Cerebellar cortex (tissue), 1 donor: ENCODE data around the gene GLIPR1L1.

Experiments used
- DNase-seq: peaks from one replicate; pipeline ENCODE4 v3.0.0-alpha.2; 2015; ENCODE audit warnings: low spot score

GLIPR1L1 gene

DNA sequence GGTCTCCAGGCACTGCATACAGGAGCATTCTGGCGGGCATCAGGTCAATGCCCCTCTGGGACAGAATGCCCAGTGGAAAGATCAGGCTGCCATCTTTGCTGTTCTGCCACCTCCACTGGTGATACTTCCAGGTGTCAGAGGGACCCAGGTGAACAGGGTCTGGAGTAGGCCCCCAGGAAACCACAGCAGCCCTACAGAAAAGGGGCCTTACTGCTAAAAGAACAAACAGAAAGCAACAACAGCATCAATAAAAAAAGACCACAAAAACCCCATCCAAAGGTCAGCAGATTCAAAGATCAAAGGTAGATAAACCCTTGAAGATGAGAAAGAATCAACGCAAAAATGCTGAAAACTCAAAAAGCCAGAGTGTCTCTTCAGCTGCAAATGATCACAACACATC lies 15.9 kb downstream of the GLIPR1L1 start:
- DNase-seq = no peak

DNA sequence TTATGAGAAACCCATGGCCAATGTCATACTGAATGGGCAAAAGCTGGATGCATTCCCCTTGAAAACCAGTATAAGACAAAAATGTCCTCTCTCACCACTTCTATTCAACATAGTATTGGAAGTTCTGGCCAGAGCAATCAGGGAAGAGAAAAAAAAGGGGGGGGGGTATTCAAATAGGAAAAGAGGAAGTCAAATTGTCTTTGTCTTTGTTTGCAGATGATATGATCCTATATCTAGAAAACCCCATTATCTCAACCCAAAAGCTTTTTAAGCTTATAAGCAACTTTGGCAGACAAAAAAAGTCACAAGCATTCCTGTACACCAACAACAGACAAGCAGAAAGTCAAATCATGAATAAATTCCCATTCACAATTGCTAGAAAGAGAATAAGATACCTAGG lies 19.5 kb downstream of the GLIPR1L1 start:
- no peak for DNase-seq

DNA sequence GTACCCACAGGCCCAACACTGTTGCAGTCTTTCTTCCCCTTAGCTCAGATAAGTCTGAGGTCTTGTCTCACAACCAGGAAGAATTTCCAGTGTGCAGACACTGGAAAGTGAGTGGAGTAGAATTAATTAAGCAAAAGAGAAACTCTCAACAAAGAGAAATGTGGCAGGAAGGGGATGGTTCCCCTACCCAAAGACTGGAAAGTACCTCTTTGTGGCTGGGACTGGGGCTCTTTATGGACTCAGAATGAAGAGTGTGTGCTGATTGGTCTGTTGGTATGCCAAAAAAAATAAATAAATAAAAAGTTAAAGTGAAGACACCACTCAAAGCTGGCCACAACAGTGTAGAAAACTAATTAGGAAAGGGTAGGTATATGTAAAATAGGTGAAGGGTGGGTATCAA lies 26.4 kb downstream of the GLIPR1L1 start:
- DNase-seq = no peak

DNA sequence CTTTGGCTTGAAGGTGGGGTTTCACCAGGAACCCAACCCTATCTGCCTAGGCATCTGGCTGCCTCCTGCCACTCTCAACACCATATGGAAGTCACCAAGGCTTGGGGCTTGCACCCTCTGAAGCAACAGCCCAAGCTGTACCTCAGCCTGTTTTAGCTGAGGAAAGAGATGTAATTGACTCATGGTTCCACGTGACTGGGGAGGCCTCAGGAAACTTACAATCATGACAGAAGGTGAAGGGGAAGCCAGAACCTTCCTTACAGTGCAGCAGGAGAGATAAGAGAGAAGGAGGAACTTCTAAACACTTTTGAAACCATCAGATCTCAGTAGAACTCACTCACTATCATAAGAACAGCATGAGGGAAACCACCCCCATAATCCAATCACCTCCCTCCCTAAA lies 26.9 kb downstream of the GLIPR1L1 start:
- DNase-seq = no peak

DNA sequence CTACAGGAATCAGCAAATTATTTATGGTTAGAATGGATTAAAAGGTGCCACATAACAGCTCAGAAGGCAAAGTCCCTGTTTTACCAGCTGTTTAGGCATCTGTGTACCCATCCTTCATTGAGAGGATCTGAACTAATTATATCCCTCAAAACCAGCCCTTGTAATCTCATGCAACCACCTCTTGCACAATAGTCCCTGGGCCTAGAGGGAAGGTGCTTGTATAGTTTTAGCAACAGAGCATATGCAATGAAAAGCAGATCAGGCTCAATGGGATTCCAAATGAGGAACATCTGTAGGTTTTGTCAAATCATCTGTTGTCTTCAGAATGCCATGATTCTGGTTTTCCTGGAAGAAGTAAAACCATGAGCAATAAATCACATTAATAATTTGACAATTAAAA lies 30.4 kb downstream of the GLIPR1L1 start:
- no peak for DNase-seq

DNA sequence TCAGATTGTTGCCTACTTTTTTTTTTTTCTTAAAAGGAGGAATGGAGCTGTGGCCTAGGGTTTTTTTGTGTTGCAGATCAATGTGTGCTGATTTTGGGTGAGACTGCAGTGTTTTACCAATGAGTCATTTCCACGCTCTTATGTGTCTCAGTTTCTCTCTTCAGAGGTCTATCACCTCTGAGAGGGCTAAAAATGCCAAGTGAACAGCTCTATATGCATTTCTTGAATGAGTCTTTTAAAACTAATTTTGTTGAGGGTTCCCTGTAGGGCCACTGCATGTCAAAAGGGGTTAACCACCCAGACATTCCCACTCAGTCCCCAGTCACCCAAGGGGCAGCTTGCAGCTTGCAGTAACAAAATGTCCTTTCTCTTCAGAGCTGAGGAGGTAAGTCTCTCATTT lies 32.2 kb downstream of the GLIPR1L1 start:
- DNase-seq = no peak

- no peak for DNase-seq
These were observed 40.5 kb downstream of the GLIPR1L1 start for GRCh38 chr12:75374971-75375370.

GRCh38 chr12:75378354-75378753 lies 43.9 kb downstream of the GLIPR1L1 start:
- DNase-seq = no peak

- peak; percentile 63 for DNase-seq
These were observed 54.6 kb downstream of the GLIPR1L1 start for GRCh38 chr12:75389061-75389460.

DNA sequence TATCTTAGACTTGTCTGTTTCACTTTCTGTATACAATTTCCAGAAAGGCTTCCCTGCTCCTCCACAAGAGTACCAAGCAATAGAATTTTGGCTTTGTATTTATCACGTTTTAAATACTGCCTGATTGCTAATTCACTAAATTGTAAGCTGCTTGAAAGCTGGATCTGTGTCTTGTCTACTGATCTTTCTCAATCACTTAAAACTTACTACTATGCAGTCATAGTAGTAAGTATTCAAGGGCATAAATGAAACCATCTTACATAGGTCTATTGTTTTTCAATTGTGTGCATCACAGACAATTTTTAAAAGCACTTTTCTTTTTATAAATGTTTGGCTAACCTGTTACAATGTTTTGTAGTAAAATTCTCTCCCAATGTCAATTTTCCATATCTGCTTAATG lies 55.2 kb downstream of the GLIPR1L1 start:
- peak; percentile 58 for DNase-seq

DNA sequence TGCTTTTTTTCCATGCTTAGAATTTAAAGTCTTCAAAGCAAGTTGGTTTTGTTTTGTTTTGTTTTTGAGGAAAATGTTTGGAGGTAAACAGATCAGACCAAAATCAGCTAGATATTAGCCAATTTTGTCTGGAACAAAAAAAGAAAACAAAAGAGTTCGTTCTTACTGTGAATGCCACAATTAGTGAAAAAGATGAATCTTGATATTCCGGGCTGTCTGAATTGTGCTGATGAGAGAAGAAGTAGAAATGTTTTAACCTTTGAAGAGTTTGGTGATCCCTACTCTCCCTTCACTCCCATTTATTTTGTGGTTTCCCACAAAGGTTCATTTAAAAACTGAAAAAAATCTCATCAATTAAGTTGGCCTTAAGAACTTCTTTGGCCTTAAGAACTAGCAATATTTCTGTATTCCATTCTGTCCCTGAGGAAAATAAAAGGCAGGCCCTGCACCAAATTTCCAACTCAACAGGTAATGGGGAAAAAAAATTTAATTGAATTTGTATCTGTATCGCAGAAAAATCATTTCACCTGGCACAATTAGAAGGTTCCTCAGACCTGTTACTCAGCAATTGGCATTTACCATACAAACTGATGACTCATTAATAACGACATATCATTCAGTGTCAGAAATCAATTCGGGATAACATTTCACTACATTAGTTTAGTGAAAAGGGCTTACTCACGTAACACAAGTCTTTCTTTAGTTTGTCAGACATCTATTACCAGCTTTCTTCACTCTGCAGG lies 55.9 kb downstream of the GLIPR1L1 start:
- DNase-seq = peak; percentile 51

DNA sequence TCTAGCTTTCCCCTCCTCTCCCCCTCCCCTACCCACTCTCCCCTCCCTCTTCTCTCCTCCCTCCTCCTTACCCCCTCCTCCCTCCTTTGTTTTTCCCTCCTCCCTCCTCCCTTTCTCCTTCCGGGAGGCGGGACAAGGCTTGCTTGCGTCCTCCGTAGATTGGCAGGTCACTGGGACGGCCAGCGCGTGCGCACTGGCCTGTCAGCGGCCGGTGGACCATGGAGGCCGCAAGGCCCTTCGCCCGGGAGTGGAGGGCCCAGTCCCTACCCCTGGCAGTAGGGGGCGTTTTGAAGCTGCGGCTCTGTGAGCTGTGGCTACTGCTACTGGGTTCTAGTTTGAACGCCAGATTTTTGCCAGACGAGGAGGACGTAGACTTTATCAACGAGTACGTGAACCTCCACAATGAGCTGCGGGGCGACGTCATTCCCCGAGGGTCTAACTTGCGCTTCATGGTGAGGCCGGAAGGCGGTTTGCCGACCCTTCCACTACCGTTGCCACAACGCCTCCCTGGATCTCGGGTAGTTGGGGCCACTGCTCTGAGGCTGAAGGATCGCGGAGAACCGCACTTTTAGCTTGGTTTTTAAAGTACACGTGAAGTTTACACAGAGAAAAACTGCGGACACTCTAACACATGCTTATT lies 56.5 kb downstream of the GLIPR1L1 start, which contains the start of gene GLIPR1L2:
GLIPR1L2 (plus strand) TSS at position 191 of the 640 bp plus-strand sequence; CDS start at position 219, 28 bp downstream.
- DNase-seq = peak; percentile 98

DNA sequence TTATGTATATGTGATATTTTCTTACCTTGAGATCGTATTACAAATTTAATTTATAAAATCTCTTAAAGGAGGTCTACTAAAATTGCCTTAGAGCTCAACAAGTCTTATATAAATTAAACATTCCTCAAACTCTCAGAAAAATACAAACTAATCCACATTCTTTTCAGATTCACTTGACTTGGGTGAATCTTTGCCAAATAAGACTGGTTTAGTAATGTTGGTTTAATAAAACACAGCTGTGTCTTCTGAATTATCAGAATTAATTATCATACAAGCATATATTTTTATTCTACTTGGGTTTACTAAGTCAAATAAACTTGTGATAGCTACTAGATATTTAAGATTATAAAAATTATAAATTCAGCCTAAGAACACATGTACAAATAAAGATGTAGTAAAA lies 69.8 kb downstream of the GLIPR1L1 start:
- no peak for DNase-seq

DNA sequence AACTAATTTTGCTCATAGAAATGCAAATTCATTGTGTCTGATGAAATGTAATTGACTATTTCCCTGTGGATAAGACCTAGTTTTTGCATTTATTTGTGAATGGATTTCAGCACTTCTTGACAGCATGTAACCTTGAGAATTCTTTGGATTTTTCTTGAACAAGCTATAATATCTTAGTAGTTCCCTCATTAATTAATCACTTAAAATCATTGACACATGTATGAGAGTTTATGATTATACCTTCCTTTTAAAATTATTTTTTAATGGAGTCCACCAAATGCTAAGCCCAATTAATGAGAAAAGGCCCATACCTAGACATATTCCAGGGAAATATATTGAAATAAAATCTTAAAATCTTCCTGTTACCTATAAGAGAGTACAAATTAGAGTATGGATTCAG lies 73.2 kb downstream of the GLIPR1L1 start:
- no peak for DNase-seq

DNA sequence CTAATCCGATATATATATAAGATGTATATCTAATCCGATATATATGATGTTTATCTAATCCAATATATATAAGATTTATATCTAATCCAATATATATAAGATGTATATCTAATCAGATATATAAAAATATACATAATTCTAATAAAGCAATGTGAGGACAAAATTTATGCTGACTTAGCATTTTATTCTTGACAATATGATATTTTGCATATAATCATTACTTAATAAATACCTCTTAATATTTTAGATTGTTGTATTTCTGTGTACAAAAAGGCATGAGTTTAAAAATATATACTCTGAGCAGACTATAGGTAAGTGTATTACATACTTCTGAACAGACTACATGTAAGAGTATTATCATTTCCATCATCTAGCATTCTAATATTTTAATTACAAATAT lies 75.4 kb downstream of the GLIPR1L1 start:
- no peak for DNase-seq

- no peak for DNase-seq
These were observed 80.2 kb downstream of the GLIPR1L1 start for GRCh38 chr12:75414671-75415070.

DNA sequence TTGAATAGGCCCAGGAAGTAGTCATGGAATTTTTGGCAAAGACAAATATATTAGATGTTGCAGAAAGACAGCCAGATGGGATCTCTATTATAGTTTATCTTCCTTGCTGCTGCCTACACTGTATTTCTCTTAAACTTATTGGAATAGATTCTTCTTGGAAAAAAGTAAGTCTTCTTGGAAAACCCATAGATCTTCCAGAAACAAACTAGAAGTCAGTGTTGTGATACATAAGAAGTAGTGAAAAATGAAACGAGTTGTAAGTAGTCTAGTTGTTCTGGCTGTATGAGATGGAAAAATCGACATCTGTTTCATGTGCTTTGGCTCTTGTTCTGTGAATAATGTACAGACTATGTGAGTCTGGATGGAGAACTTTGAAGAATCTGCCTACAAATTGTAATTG lies 85.4 kb downstream of the GLIPR1L1 start:
- DNase-seq = no peak
